Measurements from ENCODE around the gene DNAJB11. TPM values are rescaled to one million over a fixed set of nuclear protein-coding genes. Genes with fewer than 3 reads are reported as not detected.

Gene DNAJB11
- polyA plus RNA-seq, 5 donors, result 58.1 to 70.7 (median 61.3) TPM

Other genes with a start within 250 kb of the DNAJB11 start
- gene DGKG, start 208.5 kb upstream of the DNAJB11 start, polyA plus RNA-seq (ENCODE audit: insufficient read depth in 1 of 5, insufficient read length in 5 of 5, low replicate concordance in 1 of 5), result 1 to 10 TPM; 2.7 to 4.8 (median 4.4) TPM
- 10 to 100 TPM in 3 of 5 donors, 1 to 10 TPM in 2; 8.0 to 10.8 (median 10.4) TPM for gene CRYGS, start 26.3 kb upstream of the DNAJB11 start, polyA plus RNA-seq (ENCODE audit: insufficient read depth in 1 of 5, insufficient read length in 5 of 5, low replicate concordance in 1 of 5)
- gene TBCCD1, start 3.4 kb upstream of the DNAJB11 start, polyA plus RNA-seq (ENCODE audit: insufficient read depth in 1 of 5, insufficient read length in 5 of 5, low replicate concordance in 1 of 5), result 10 to 100 TPM; 16.7 to 22.1 (median 19.6) TPM
- 10 to 100 TPM in 1 of 5 donors, under 1 TPM in 1, not detected in 3; 0.15 to 35.6 TPM for gene AHSG, start 42.3 kb downstream of the DNAJB11 start, polyA plus RNA-seq (ENCODE audit: insufficient read depth in 1 of 5, insufficient read length in 5 of 5, low replicate concordance in 1 of 5)
- gene FETUB, start 69.7 kb downstream of the DNAJB11 start, polyA plus RNA-seq (ENCODE audit: insufficient read depth in 1 of 5, insufficient read length in 5 of 5, low replicate concordance in 1 of 5), result under 1 TPM in 1 of 5 donors, not detected in 4; 0.33 TPM
- gene HRG, start 95.3 kb downstream of the DNAJB11 start, polyA plus RNA-seq (ENCODE audit: insufficient read depth in 1 of 5, insufficient read length in 5 of 5, low replicate concordance in 1 of 5), result 1 to 10 TPM in 1 of 5 donors, under 1 TPM in 3, not detected in 1; 0.09 to 1.1 (median 0.11) TPM
- gene KNG1, start 146.6 kb downstream of the DNAJB11 start, polyA plus RNA-seq (ENCODE audit: insufficient read depth in 1 of 5, insufficient read length in 5 of 5, low replicate concordance in 1 of 5), result 1 to 10 TPM in 1 of 5 donors, under 1 TPM in 1, not detected in 3; 0.90 to 4.1 TPM
- gene EIF4A2, start 212.9 kb downstream of the DNAJB11 start, polyA plus RNA-seq (ENCODE audit: insufficient read depth in 1 of 5, insufficient read length in 5 of 5, low replicate concordance in 1 of 5), result 100 to 1,000 TPM; 712 to 981 (median 857) TPM
- gene RFC4, start 235.8 kb downstream of the DNAJB11 start, polyA plus RNA-seq (ENCODE audit: insufficient read depth in 1 of 5, insufficient read length in 5 of 5, low replicate concordance in 1 of 5), result 10 to 100 TPM; 40.7 to 56.6 (median 49.2) TPM

Data from right lung (tissue), 5 donors.